GM18858 (cell line): ENCODE measurements around the gene DIP2C.

Experiments used
- ATAC-seq: cut with Tn5 transposase; IDR thresholded peaks from one replicate; pipeline ENCODE4 v1.9.1; 2021; ENCODE audit not compliant: unreplicated experiment

The DIP2C gene

GRCh38 chr10:293636-294035 lies 395.8 kb downstream of the DIP2C start:
- no peak for ATAC-seq

- ATAC-seq: no peak
Measured at GRCh38 chr10:290026-290725, 399.3 kb downstream of the DIP2C start.

GRCh38 chr10:289581-289980 lies 399.9 kb downstream of the DIP2C start:
- ATAC-seq: no peak

- ATAC-seq: no peak
Measured at GRCh38 chr10:288316-289200, 400.9 kb downstream of the DIP2C start.

- ATAC-seq: no peak
Measured at GRCh38 chr10:287814-288213, 401.7 kb downstream of the DIP2C start.

GRCh38 chr10:287026-287709 lies 402.3 kb downstream of the DIP2C start:
- ATAC-seq: no peak

- ATAC-seq: no peak
Measured at GRCh38 chr10:285216-285615, 404.3 kb downstream of the DIP2C start.

GRCh38 chr10:283916-284356 lies 405.5 kb downstream of the DIP2C start:
- ATAC-seq: peak; percentile 75

- ATAC-seq: no peak
Measured at GRCh38 chr10:283140-283479, 406.4 kb downstream of the DIP2C start.

- no peak for ATAC-seq
Measured at GRCh38 chr10:282294-283139, 407.0 kb downstream of the DIP2C start.

- ATAC-seq: no peak
Measured at GRCh38 chr10:279655-280054, 409.8 kb downstream of the DIP2C start.

GRCh38 chr10:279232-279631 lies 410.2 kb downstream of the DIP2C start:
- ATAC-seq: no peak

- ATAC-seq: no peak
Measured at GRCh38 chr10:278707-279106, 410.8 kb downstream of the DIP2C start.

- ATAC-seq: no peak
Measured at GRCh38 chr10:277963-278362, 411.5 kb downstream of the DIP2C start.

GRCh38 chr10:275680-276079 lies 413.8 kb downstream of the DIP2C start:
- ATAC-seq: no peak

- ATAC-seq: no peak
Measured at GRCh38 chr10:274866-275265, 414.6 kb downstream of the DIP2C start.

- no peak for ATAC-seq
Measured at GRCh38 chr10:273088-273487, 416.4 kb downstream of the DIP2C start.

GRCh38 chr10:271722-272121 lies 417.7 kb downstream of the DIP2C start:
- ATAC-seq: no peak

GRCh38 chr10:271201-271600 lies 418.3 kb downstream of the DIP2C start:
- ATAC-seq: no peak

- ATAC-seq: no peak
Measured at GRCh38 chr10:269440-270074, 419.9 kb downstream of the DIP2C start.
